ENCODE results near the gene IL2RA. TPM values are rescaled to one million over a fixed set of nuclear protein-coding genes. Genes with fewer than 3 reads are reported as not detected.

IL2RA gene
- total and polyA plus RNA-seq, 2 donors (not counting 3 experiments of a cell fraction or from before 2014, with no cell fraction given) = not detected

DNA sequence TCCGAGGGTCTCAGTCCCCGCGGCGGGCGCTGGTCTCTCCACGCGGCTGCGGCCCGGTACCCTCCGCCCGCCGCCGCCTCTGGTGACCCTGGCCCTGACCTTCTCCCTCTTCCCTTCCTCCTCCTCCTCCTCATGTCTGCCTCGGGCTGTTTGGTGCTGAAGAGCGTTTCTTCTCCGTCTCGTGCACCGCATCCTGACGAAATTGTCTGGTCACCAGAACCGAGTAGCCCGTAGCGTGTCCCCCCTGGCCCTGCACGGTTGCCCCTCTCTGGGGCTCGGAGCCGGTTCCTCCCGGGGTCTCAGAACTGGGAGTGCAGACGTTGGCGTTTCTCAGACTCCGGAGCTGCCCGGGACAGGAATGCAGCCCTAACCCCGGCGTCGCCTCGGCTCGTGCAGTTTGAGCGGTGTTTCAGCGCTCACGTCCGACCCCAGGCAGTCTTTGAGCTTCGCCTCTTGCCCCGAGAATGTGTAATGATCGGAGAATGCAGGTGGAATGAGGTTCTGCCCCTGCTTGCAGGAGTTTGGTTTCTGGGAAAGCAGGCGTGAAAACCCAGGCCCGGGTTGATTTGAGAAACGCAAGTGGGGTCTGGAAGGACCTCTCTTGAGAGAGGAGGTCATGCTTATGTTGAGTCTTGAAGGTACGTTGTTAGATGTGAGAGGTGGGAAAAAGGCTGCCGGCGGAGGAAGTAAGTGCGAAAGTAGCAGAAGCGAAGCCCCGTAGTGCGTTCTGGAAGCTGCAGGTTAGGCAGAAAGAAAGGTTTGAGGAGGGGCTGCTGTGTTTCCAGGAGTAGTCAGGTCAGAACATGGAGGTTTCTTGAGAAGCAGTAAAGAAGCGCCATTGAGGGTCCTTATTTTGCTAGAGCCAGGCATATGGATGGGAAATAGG lies 27.4 kb upstream of the IL2RA start:
- dilution Hi-C loops (cut with MboI; ENCODE audit: extremely low pct_ligation_motif_present, low sequenced_read_pairs) = loop anchor here (25.0 kb wide), 1 partner anchor 127 kb away; no protein-coding TSS in a partner anchor
- H3K9me3 ChIP-seq (replicated peaks; ENCODE audit: control insufficient read depth, insufficient read depth, low read length) = no peaks in the 10 kb centered on the region
- H4K20me1 ChIP-seq (replicated peaks; ENCODE audit: control insufficient read depth, extremely low read depth, insufficient read depth, low read length) = peaks cover 3% of the 10 kb centered on the region
- H3K9me1 ChIP-seq (replicated peaks; ENCODE audit: control insufficient read depth, extremely low read depth, insufficient read depth, low read length) = no peaks in the 10 kb centered on the region
- TF ChIP-seq FOS (IDR thresholded peaks at IDR 0.05; ENCODE audit: borderline replicate concordance, insufficient read depth, low read length) (no peak), EZH2 (IDR thresholded peaks at IDR 0.05; ENCODE audit: borderline replicate concordance, low read depth, low read length, severe bottlenecking) (no peak), MYC (IDR thresholded peaks at IDR 0.05; ENCODE audit: low read depth, low read length) (no peak), GATA2 (IDR thresholded peaks at IDR 0.05; ENCODE audit: insufficient read depth, insufficient read length, low read depth, low read length) (no peak), POLR2AphosphoS5 (IDR thresholded peaks at IDR 0.05; ENCODE audit: insufficient read depth, low read depth, low read length) (no peak), JUN (IDR thresholded peaks at IDR 0.05; ENCODE audit: borderline replicate concordance, insufficient read depth, insufficient read length, low read depth) (no peak), POLR2A (IDR thresholded peaks at IDR 0.05; ENCODE audit: low read depth, low read length) (no peak)
- TF ChIP-seq, protein P1, sequence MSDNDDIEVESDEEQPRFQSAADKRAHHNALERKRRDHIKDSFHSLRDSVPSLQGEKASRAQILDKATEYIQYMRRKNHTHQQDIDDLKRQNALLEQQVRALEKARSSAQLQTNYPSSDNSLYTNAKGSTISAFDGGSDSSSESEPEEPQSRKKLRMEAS (IDR thresholded peaks at IDR 0.05; ENCODE audit: insufficient read depth, insufficient read length) = no peak
- TF ChIP-seq, protein P2, sequence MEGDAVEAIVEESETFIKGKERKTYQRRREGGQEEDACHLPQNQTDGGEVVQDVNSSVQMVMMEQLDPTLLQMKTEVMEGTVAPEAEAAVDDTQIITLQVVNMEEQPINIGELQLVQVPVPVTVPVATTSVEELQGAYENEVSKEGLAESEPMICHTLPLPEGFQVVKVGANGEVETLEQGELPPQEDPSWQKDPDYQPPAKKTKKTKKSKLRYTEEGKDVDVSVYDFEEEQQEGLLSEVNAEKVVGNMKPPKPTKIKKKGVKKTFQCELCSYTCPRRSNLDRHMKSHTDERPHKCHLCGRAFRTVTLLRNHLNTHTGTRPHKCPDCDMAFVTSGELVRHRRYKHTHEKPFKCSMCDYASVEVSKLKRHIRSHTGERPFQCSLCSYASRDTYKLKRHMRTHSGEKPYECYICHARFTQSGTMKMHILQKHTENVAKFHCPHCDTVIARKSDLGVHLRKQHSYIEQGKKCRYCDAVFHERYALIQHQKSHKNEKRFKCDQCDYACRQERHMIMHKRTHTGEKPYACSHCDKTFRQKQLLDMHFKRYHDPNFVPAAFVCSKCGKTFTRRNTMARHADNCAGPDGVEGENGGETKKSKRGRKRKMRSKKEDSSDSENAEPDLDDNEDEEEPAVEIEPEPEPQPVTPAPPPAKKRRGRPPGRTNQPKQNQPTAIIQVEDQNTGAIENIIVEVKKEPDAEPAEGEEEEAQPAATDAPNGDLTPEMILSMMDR (IDR thresholded peaks at IDR 0.05; ENCODE audit: extremely low read depth in 1 of 2, insufficient read depth in 1 of 2, low read depth in 1 of 2, low read length in 2 of 2) = no peak
- DNase-seq (ENCODE audit: low read depth, low spot score) = peak; percentile 46
- H3K4me1 ChIP-seq (ENCODE audit: control insufficient read depth, extremely low read depth, insufficient read depth, low read length) = peaks cover 36% of the 10 kb centered on the region
- POLR2A ChIA-PET = interaction anchor here (0.6 kb wide), 1 partner anchor 69 kb away, joined by 3 read pairs; no protein-coding TSS in a partner anchor
- H3K27me3 ChIP-seq (ENCODE audit: control insufficient read depth in 2 of 2, insufficient read depth in 2 of 2, low read length in 2 of 2) = no peaks in the 10 kb centered on the region
- FAIRE-seq = no peak
- peak overlapping the region; percentile 39 for H2AFZ ChIP-seq (ENCODE audit: low read depth, low read length)
- intact Hi-C loops (cut with micrococcal nuclease) = loop anchor here (5.0 to 10.0 kb wide), 3 partner anchors 115 to 635 kb away; partner anchors contain the start of genes FBH1 and IL15RA
- peaks cover 56% of the 10 kb centered on the region for H3K79me2 ChIP-seq (ENCODE audit: control insufficient read depth, insufficient read depth, low read length)
- H3K27ac ChIP-seq (ENCODE audit: insufficient read depth, low read depth, low read length) = peak overlapping the region; percentile 83
- H3K9ac ChIP-seq (replicated peaks; ENCODE audit: extremely low read depth, insufficient read depth, low read length) = peak overlapping the region; percentile 94
- BruUV-seq (replicated peaks) = TSS peak; percentile 23
- H3K4me3 ChIP-seq (replicated peaks in 1 of 3; ENCODE audit: insufficient read depth in 1 of 3, low read depth in 1 of 3, low read length in 3 of 3) = peak overlapping the region; percentile 59 to 85 (median 74)
- no peaks in the 10 kb centered on the region for H3K36me3 ChIP-seq (ENCODE audit: control insufficient read depth in 2 of 2, extremely low read depth in 1 of 2, insufficient read depth in 2 of 2, low read length in 2 of 2)
- CTCF ChIA-PET = interaction anchor here (0.6 to 4.1 kb wide), 11 partner anchors 11 to 317 kb away, joined by 3 to 54 read pairs (median 3); partner anchors contain the start of genes IL15RA and PFKFB3
- H3K4me2 ChIP-seq (ENCODE audit: insufficient read depth, low read length) = peak overlapping the region; percentile 52

Data from endothelial cell of umbilical vein (primary cell).